Liver (tissue), 9 donors: ENCODE measurements around the gene ABCA3. TPM values are rescaled to one million over a fixed set of nuclear protein-coding genes. Genes with fewer than 3 reads are reported as not detected.

Experiments
- DNase-seq: peaks from one replicate; pipeline ENCODE4 v3.0.0-alpha.2; 2017; ENCODE audit warnings: low spot score
- H3K27ac ChIP-seq, 2 donors: one replicate each; pipeline ENCODE4 v1.7.0; 2013; ENCODE audit warnings: inconsistent platforms in 2 of 2, low read length in 2 of 2, control low read depth in 1 of 2, low read depth in 1 of 2, mild to moderate bottlenecking in 1 of 2
- H3K27me3 ChIP-seq, 4 donors: one replicate each; pipeline versions ENCODE4 v1.6.1 to v1.7.0; 2013; ENCODE audit warnings: low read length in 3 of 4, inconsistent platforms in 1 of 4, mild to moderate bottlenecking in 1 of 4, moderate library complexity in 1 of 4; ENCODE audit not compliant: control insufficient read depth in 4 of 4, insufficient read depth in 4 of 4
- H3K36me3 ChIP-seq, 4 donors: one replicate each; pipeline versions ENCODE4 v1.6.1 to v1.7.0; 2013; ENCODE audit warnings: low read length in 3 of 4, mild to moderate bottlenecking in 3 of 4, low read depth in 1 of 4, moderate library complexity in 1 of 4; ENCODE audit not compliant: control insufficient read depth in 4 of 4, insufficient read depth in 3 of 4
- H3K4me1 ChIP-seq, 4 donors: one replicate each; pipeline versions ENCODE4 v1.6.1 to v1.7.0; 2013; ENCODE audit warnings: low read length in 3 of 4, mild to moderate bottlenecking in 3 of 4, moderate library complexity in 1 of 4; ENCODE audit not compliant: control insufficient read depth in 4 of 4, insufficient read depth in 4 of 4
- H3K4me3 ChIP-seq, 3 donors: one replicate each; pipeline versions ENCODE4 v1.6.1 to v1.7.0; 2013; ENCODE audit warnings: low read length in 3 of 3, control low read depth in 1 of 3, low read depth in 1 of 3, mild to moderate bottlenecking in 1 of 3
- H3K9ac ChIP-seq, 2 donors: one replicate each; pipeline ENCODE4 v1.7.0; 2013; ENCODE audit warnings: low read length in 2 of 2, mild to moderate bottlenecking in 2 of 2, moderate library complexity in 2 of 2, control low read depth in 1 of 2, low read depth in 1 of 2
- H3K9me3 ChIP-seq, 4 donors: one replicate each; pipeline versions ENCODE4 v1.6.1 to v1.7.0; 2013; ENCODE audit warnings: low read length in 3 of 4; ENCODE audit not compliant: control insufficient read depth in 4 of 4
- EGR1 ChIP-seq, 2 donors: IDR thresholded peaks; 2 replicates each; pipeline ENCODE4 v1.6.1; 2016 to 2018; ENCODE audit warnings: antibody characterized with exemption in 2 of 2, low read depth in 2 of 2
- FOXA1 ChIP-seq: IDR thresholded peaks from 2 replicates; pipeline ENCODE4 v1.6.1; 2016; ENCODE audit warnings: antibody characterized with exemption
- FOXA2 ChIP-seq: IDR thresholded peaks from 2 replicates; pipeline ENCODE4 v1.6.1; 2016; ENCODE audit warnings: antibody characterized with exemption
- GABPA ChIP-seq, 2 donors: IDR thresholded peaks in 1 of 2; conservative IDR thresholded peaks in 1 of 2; 2 replicates each; pipeline ENCODE4 v1.6.1; 2016; ENCODE audit warnings: antibody characterized with exemption in 2 of 2, mild to moderate bottlenecking in 1 of 2, moderate library complexity in 1 of 2
- HNF4A ChIP-seq, 2 donors: conservative IDR thresholded peaks; 2 replicates each; pipeline ENCODE4 v1.6.1; 2016; ENCODE audit warnings: antibody characterized with exemption in 2 of 2, mild to moderate bottlenecking in 2 of 2
- HNF4G ChIP-seq: IDR thresholded peaks from 2 replicates; pipeline ENCODE4 v1.6.1; 2016; ENCODE audit warnings: antibody characterized with exemption
- JUND ChIP-seq, 2 donors: IDR thresholded peaks; 2 replicates each; pipeline ENCODE4 v1.6.1; 2016; ENCODE audit warnings: antibody characterized with exemption in 2 of 2
- NR2F2 ChIP-seq: IDR thresholded peaks from 2 replicates; pipeline ENCODE4 v1.6.1; 2016; ENCODE audit warnings: antibody characterized with exemption
- RAD21 ChIP-seq, 2 donors: IDR thresholded peaks; 2 replicates each; pipeline ENCODE4 v1.6.1; 2016; ENCODE audit warnings: antibody characterized with exemption in 2 of 2, mild to moderate bottlenecking in 2 of 2
- RXRA ChIP-seq, 2 donors: IDR thresholded peaks; 2 replicates each; pipeline ENCODE4 v1.6.1; 2017 to 2018; ENCODE audit warnings: antibody characterized with exemption in 2 of 2, mild to moderate bottlenecking in 1 of 2
- SP1 ChIP-seq: IDR thresholded peaks from 2 replicates; pipeline ENCODE4 v1.6.1; 2018; ENCODE audit warnings: antibody characterized with exemption, mild to moderate bottlenecking
- TAF1 ChIP-seq: conservative IDR thresholded peaks from 2 replicates; pipeline ENCODE4 v1.6.1; 2016; ENCODE audit warnings: antibody characterized with exemption, mild to moderate bottlenecking
- YY1 ChIP-seq: IDR thresholded peaks from 2 replicates; pipeline ENCODE4 v1.6.1; 2016; ENCODE audit warnings: antibody characterized with exemption, mild to moderate bottlenecking
- WGBS: extraction: QIAGEN DNeasy Blood & Tissue Kit; methylation state at CpG from one replicate; pipeline ENCODE4 v1.1.7; 2013; 5-methylcytosine and 5-hydroxymethylcytosine counted together
- polyA plus RNA-seq, 2 donors: library from polyadenylated mRNA; stranded (reverse) in 1 of 2; unstranded in 1 of 2; fragments of 200-250 nt in 1 of 2; fragments of >200 nt in 1 of 2; fragmentation: Nextera tagmentation in 1 of 2; extraction: Ambion mirVana in 1 of 2; gene quantifications; one replicate each; pipeline versions ENCODE4 v1.2.1 to v1.2.3, GENCODE V29; 2013 to 2015
- total RNA-seq, 2 donors: library from RNA; depleted of rRNA; stranded (reverse); fragments of >200 nt; gene quantifications; one replicate each; pipeline ENCODE4 v1.2.3, GENCODE V29; 2014
- TF ChIP-seq, protein P1 (sequence below): IDR thresholded peaks from 2 replicates; pipeline ENCODE4 v1.6.1; 2016; ENCODE audit warnings: antibody characterized with exemption, mild to moderate bottlenecking
- TF ChIP-seq, protein P2 (sequence below): IDR thresholded peaks from 2 replicates; pipeline ENCODE4 v1.6.1; 2016; ENCODE audit warnings: antibody characterized with exemption
- TF ChIP-seq, protein P3 (sequence below): IDR thresholded peaks from 2 replicates; pipeline ENCODE4 v1.6.1; 2016; ENCODE audit warnings: antibody characterized with exemption
- TF ChIP-seq, protein P4 (sequence below): fragments of 150-350 bp; IDR thresholded peaks from 2 replicates; pipeline ENCODE4 v1.5.1; 2017; ENCODE audit warnings: improper control_type of control experiment, low read depth, low read length; ENCODE audit not compliant: missing input control
- TF ChIP-seq, protein P5 (sequence below): IDR thresholded peaks from 2 replicates; pipeline ENCODE4 v1.6.1; 2016; ENCODE audit warnings: antibody characterized with exemption
- donor health status: healthy.
- donor health status: healthy.
- donor health status: healthy.
- donor health status: healthy.
- donor health status: healthy.

Gene ABCA3
- total and polyA plus RNA-seq, 4 donors = 0.47 to 1.1 (median 0.77) TPM

DNA sequence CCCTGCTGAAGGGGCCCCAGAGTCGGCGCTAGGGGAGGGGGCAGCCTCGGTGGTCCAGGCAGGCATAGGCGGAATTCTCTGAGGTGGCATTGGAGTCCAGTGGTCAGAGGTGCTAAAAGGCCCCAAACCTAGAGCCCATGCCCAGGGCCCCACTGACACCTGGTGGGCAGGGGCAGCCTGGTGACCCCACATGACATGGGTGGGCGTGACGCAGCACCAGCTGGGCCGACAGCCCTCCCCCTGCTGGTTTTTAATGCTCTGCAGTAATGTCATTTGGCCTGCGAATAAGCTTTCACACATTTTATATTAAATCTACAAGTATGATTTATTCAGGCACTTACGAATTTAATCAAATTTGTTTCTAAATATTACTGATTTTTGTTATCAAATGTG, 70.5 kb downstream of the ABCA3 start (continued):
- TF ChIP-seq, protein P1, sequence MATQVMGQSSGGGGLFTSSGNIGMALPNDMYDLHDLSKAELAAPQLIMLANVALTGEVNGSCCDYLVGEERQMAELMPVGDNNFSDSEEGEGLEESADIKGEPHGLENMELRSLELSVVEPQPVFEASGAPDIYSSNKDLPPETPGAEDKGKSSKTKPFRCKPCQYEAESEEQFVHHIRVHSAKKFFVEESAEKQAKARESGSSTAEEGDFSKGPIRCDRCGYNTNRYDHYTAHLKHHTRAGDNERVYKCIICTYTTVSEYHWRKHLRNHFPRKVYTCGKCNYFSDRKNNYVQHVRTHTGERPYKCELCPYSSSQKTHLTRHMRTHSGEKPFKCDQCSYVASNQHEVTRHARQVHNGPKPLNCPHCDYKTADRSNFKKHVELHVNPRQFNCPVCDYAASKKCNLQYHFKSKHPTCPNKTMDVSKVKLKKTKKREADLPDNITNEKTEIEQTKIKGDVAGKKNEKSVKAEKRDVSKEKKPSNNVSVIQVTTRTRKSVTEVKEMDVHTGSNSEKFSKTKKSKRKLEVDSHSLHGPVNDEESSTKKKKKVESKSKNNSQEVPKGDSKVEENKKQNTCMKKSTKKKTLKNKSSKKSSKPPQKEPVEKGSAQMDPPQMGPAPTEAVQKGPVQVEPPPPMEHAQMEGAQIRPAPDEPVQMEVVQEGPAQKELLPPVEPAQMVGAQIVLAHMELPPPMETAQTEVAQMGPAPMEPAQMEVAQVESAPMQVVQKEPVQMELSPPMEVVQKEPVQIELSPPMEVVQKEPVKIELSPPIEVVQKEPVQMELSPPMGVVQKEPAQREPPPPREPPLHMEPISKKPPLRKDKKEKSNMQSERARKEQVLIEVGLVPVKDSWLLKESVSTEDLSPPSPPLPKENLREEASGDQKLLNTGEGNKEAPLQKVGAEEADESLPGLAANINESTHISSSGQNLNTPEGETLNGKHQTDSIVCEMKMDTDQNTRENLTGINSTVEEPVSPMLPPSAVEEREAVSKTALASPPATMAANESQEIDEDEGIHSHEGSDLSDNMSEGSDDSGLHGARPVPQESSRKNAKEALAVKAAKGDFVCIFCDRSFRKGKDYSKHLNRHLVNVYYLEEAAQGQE = no peak

DNA sequence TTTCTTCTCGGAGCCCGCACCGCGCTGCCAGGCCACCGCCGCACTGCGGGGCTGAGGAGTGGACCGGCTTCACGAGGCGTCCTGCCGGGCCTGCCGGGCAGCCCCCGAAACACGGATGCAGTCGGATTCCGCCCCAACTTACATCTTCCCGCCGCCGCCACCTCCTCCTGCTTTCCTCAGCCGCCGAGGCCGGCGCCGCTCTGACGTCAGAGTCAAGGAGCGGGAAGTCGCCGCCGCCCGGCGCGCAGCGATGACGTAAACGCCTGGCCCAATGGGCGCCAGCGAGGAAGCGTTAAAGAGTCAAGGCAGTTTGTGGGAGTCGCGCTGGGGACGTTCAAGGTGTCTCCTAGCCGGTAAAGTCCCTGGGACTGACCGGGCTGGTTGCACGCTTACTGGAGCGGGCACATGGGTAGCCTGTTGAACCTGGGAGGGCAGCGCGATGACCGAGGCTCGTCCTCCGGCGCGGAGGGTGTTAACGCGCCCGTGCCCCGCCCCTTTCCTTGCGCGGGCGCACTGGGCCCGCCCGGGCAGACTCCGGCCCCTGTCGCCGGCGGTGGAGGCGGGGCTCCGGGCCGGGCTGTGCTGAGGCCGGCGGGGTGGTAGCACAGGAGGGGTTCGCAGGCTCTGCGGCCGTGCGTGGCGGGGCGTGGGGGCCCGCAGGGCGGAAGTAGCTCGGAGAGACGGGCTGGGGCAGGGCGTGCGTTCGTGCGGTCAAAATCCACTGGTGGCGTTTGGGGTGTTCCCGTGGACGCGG, 72.4 kb downstream of the ABCA3 start, which contains the start of gene RNPS1:
Gene RNPS1 (minus strand): TSS at position 214 of the 754 bp plus-strand sequence. CDS start 3,483 bp downstream, outside the sequence.
- Histone ChIP-seq H3K4me1 (peaks cover 11 to 30% (median 26%) of the 10 kb centered on the region in 4 donors), H3K9ac (peak within 1 kb of the TSS; percentile 87), H3K36me3 (peaks cover 1 to 10% (median 3%) of the 10 kb centered on the region in 4 donors), H3K4me3 (peak within 1 kb of the TSS; percentile 80 to 98 (median 86)), H3K9me3 (no peaks in the 10 kb centered on the region), H3K27me3 (no peaks in the 10 kb centered on the region), H3K27ac (peak within 1 kb of the TSS; percentile 98 to 100)
- TF ChIP-seq TAF1 (no peak), FOXA2 (no peak), FOXA1 (no peak), HNF4A (conservative IDR thresholded peaks at IDR 0.05) (peak; percentile 18 to 39), HNF4G (no peak), EGR1 (IDR thresholded peaks at IDR 0.05; ENCODE audit: low read depth in 2 of 2) (peak in 1 of 2 donors; percentile 38), RXRA (IDR thresholded peaks at IDR 0.05) (peak; percentile 20 to 23), YY1 (peak; percentile 93), JUND (IDR thresholded peaks at IDR 0.05) (peak in 1 of 2 donors; percentile 32), GABPA (IDR thresholded peaks at IDR 0.05 in 1 of 2, conservative IDR thresholded peaks at IDR 0.05 in 1 of 2) (peak in 1 of 2 donors; percentile 85), SP1 (peak; percentile 71), RAD21 (IDR thresholded peaks at IDR 0.05) (peak in 1 of 2 donors; percentile 12), NR2F2 (peak; percentile 46)
- TF ChIP-seq, protein P2, sequence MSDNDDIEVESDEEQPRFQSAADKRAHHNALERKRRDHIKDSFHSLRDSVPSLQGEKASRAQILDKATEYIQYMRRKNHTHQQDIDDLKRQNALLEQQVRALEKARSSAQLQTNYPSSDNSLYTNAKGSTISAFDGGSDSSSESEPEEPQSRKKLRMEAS = no peak
- TF ChIP-seq, protein P3, sequence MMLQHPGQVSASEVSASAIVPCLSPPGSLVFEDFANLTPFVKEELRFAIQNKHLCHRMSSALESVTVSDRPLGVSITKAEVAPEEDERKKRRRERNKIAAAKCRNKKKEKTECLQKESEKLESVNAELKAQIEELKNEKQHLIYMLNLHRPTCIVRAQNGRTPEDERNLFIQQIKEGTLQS = no peak
- TF ChIP-seq, protein P4, sequence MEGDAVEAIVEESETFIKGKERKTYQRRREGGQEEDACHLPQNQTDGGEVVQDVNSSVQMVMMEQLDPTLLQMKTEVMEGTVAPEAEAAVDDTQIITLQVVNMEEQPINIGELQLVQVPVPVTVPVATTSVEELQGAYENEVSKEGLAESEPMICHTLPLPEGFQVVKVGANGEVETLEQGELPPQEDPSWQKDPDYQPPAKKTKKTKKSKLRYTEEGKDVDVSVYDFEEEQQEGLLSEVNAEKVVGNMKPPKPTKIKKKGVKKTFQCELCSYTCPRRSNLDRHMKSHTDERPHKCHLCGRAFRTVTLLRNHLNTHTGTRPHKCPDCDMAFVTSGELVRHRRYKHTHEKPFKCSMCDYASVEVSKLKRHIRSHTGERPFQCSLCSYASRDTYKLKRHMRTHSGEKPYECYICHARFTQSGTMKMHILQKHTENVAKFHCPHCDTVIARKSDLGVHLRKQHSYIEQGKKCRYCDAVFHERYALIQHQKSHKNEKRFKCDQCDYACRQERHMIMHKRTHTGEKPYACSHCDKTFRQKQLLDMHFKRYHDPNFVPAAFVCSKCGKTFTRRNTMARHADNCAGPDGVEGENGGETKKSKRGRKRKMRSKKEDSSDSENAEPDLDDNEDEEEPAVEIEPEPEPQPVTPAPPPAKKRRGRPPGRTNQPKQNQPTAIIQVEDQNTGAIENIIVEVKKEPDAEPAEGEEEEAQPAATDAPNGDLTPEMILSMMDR = no peak
- TF ChIP-seq, protein P5, sequence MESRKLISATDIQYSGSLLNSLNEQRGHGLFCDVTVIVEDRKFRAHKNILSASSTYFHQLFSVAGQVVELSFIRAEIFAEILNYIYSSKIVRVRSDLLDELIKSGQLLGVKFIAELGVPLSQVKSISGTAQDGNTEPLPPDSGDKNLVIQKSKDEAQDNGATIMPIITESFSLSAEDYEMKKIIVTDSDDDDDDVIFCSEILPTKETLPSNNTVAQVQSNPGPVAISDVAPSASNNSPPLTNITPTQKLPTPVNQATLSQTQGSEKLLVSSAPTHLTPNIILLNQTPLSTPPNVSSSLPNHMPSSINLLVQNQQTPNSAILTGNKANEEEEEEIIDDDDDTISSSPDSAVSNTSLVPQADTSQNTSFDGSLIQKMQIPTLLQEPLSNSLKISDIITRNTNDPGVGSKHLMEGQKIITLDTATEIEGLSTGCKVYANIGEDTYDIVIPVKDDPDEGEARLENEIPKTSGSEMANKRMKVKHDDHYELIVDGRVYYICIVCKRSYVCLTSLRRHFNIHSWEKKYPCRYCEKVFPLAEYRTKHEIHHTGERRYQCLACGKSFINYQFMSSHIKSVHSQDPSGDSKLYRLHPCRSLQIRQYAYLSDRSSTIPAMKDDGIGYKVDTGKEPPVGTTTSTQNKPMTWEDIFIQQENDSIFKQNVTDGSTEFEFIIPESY = no peak
- TF ChIP-seq, protein P1 = peak; percentile 35
- WGBS = under 1% methylated on average over 88 of the region's 88 CpGs
- peak; percentile 97 for DNase-seq
